Testis (tissue), 5 donors: Measurements from ENCODE around the gene HAND2. TPM values are rescaled to one million over a fixed set of nuclear protein-coding genes. Genes with fewer than 3 reads are reported as not detected.
A peak's percentile ranks its signal among the peaks of the same experiment; 100 is the strongest.

Source experiments
- DNase-seq: peaks from one replicate; pipeline ENCODE4 v3.0.0-alpha.2; 2019
- H3K27ac ChIP-seq, 2 donors: fragments of 200-600 bp; sonication (generic); one replicate each; pipeline ENCODE4 v1.5.1; 2019
- H3K27me3 ChIP-seq: fragments of 200-600 bp; sonication (generic); one replicate; pipeline ENCODE4 v1.5.1; 2019
- H3K36me3 ChIP-seq: fragments of 200-600 bp; sonication (generic); one replicate; pipeline ENCODE4 v1.5.1; 2017; ENCODE audit warnings: low read depth; ENCODE audit errors: missing control alignments
- H3K4me1 ChIP-seq: fragments of 200-600 bp; sonication (generic); one replicate; pipeline ENCODE4 v1.5.1; 2019
- H3K4me3 ChIP-seq, 2 donors: fragments of 200-600 bp; sonication (generic); one replicate each; pipeline ENCODE4 v1.5.1; 2017 to 2019
- H3K9me3 ChIP-seq: fragments of 200-600 bp; sonication (generic); one replicate; pipeline ENCODE4 v1.5.1; 2017
- CTCF ChIP-seq, 3 experiments: fragments of 450-650 bp in 2 of 3; fragments of 200-600 bp in 1 of 3; sonication (generic) in 1 of 3; IDR thresholded peaks; one replicate each; pipeline ENCODE4 v1.5.1; 2016 to 2019; ENCODE audit warnings: antibody characterized with exemption in 3 of 3, mild to moderate bottlenecking in 2 of 3, moderate library complexity in 1 of 3
- POLR2A ChIP-seq: fragments of 450-650 bp; IDR thresholded peaks from one replicate; pipeline ENCODE4 v1.6.1; 2017; ENCODE audit warnings: antibody characterized with exemption, mild to moderate bottlenecking, moderate library complexity
- WGBS, 2 donors: methylation state at CpG; one replicate each; pipeline ENCODE4 v1.1.5; 2018; 5-methylcytosine and 5-hydroxymethylcytosine counted together
- intact Hi-C: fragments of 100-400 bp; cut with DNase I; formaldehyde crosslinking; loops from one replicate; pipeline ENCODE4 v1.15.1; 2023; ENCODE audit warnings: low total_unique reads
- long read RNA-seq, 2 donors: transcript quantifications; one replicate each; lab custom pipeline, GENCODE V29; 2026
- polyA plus RNA-seq: library from polyadenylated mRNA; stranded (reverse); fragments of 350-450 nt; fragmentation: Illumina TruSeq; extraction: RNeasy Lipid Tissue Mini Kit (QIAGEN cat#74804); gene quantifications from one replicate; pipeline ENCODE4 v1.2.3, GENCODE V29; 2014; ENCODE audit warnings: low read depth, low replicate concordance; ENCODE audit not compliant: insufficient read depth
- total RNA-seq, 2 donors: library from RNA; depleted of rRNA; stranded (reverse); fragments of >200 nt; gene quantifications; one replicate each; pipeline ENCODE4 v1.2.3, GENCODE V29; 2016

The HAND2 gene
- 10 to 100 TPM in 1 of 2 donors, 1 to 10 TPM in 1; 9.4 to 12.3 TPM for total RNA-seq
- 3.5 TPM for polyA plus RNA-seq
- long read RNA-seq, donor 1, partial matches to known transcripts: 0 of 1 reads
- long read RNA-seq, donor 1, other reads (novel, unspliced or antisense): 0 of 1 reads
- long read RNA-seq, donor 2, partial matches to known transcripts: 0 of 2 reads
- long read RNA-seq, donor 2, other reads (novel, unspliced or antisense): 0 of 2 reads

- peak; percentile 64 for TF ChIP-seq POLR2A
- no peak for TF ChIP-seq CTCF (IDR thresholded peaks at IDR 0.05)
- 0 to 1% methylated on average over 39 to 63 of the region's 81 CpGs for WGBS, 2 donors
- peak within 1 kb of the TSS; percentile 82 to 91 for H3K27ac ChIP-seq
- intact Hi-C loops: no loop called here
- peaks cover 6% of the 10 kb centered on the region for H3K4me1 ChIP-seq
- H3K36me3 ChIP-seq: no peaks in the 10 kb centered on the region
- H3K9me3 ChIP-seq: no peaks in the 10 kb centered on the region
- peak; percentile 81 for DNase-seq
- peak within 1 kb of the TSS; percentile 68 to 70 for H3K4me3 ChIP-seq
- H3K27me3 ChIP-seq: no peaks in the 10 kb centered on the region
Measured at GRCh38 chr4:173529477-173530325, at the start of gene HAND2. HAND2 (minus strand) TSS chr4:173530229; CDS start chr4:173529289, 940 bp downstream.

GRCh38 chr4:173578956-173579355 lies 48.9 kb upstream of the HAND2 start:
- H3K27ac ChIP-seq: no peak overlapping the region
- intact Hi-C loops: no loop called here
- no peak overlapping the region for H3K4me3 ChIP-seq
- H3K9me3 ChIP-seq: no peaks in the 10 kb centered on the region
- WGBS, 2 donors: 72 to 82% methylated on average over 7 of the region's 7 CpGs
- H3K36me3 ChIP-seq: no peaks in the 10 kb centered on the region
- no peaks in the 10 kb centered on the region for H3K4me1 ChIP-seq
- no peak for DNase-seq
- TF ChIP-seq CTCF (IDR thresholded peaks at IDR 0.05): no peak
- TF ChIP-seq POLR2A: no peak
- no peaks in the 10 kb centered on the region for H3K27me3 ChIP-seq

- H3K27me3 ChIP-seq: no peaks in the 10 kb centered on the region
- H3K4me3 ChIP-seq: no peak overlapping the region
- whole genome bisulfite sequencing, 2 donors: 36% methylated on average over 5 of the region's 5 CpGs
- H3K36me3 ChIP-seq: no peaks in the 10 kb centered on the region
- TF ChIP-seq POLR2A (no peak), CTCF (IDR thresholded peaks at IDR 0.05) (no peak)
- no peak overlapping the region for H3K27ac ChIP-seq
- H3K9me3 ChIP-seq: no peaks in the 10 kb centered on the region
- no peaks in the 10 kb centered on the region for H3K4me1 ChIP-seq
- DNase-seq: peak; percentile 56
- intact Hi-C loops: no loop called here
Measured at GRCh38 chr4:173577963-173578362, 47.9 kb upstream of the HAND2 start.

- H3K9me3 ChIP-seq: no peaks in the 10 kb centered on the region
- 92 to 93% methylated on average over 5 of the region's 5 CpGs for WGBS, 2 donors
- DNase-seq: no peak
- no peaks in the 10 kb centered on the region for H3K36me3 ChIP-seq
- no peak overlapping the region for H3K4me3 ChIP-seq
- intact Hi-C loops: no loop called here
- H3K27ac ChIP-seq: no peak overlapping the region
- no peak for TF ChIP-seq CTCF (IDR thresholded peaks at IDR 0.05)
- no peak for TF ChIP-seq POLR2A
- no peaks in the 10 kb centered on the region for H3K4me1 ChIP-seq
- no peaks in the 10 kb centered on the region for H3K27me3 ChIP-seq
Measured at GRCh38 chr4:173575482-173576152, 45.6 kb upstream of the HAND2 start.
